ENCODE results near the gene ST8SIA2. TPM values are rescaled to one million over a fixed set of nuclear protein-coding genes. Genes with fewer than 3 reads are reported as not detected.

The ST8SIA2 gene
- 10 to 100 TPM in 8 of 10 donors, 1 to 10 TPM in 2; 6.9 to 18.7 (median 13.0) TPM for polyA plus RNA-seq (ENCODE audit: insufficient read length in 10 of 10)
- long read RNA-seq, donor 1, full-length matches to known transcripts, result 5 of 5 reads
- long read RNA-seq, donor 1, partial matches to known transcripts, result 0 of 5 reads
- long read RNA-seq, donor 1, other reads (novel, unspliced or antisense), result 0 of 5 reads
- long read RNA-seq, donor 2, full-length matches to known transcripts, result 5 of 5 reads
- long read RNA-seq, donor 2, partial matches to known transcripts, result 0 of 5 reads
- long read RNA-seq, donor 2, other reads (novel, unspliced or antisense), result 0 of 5 reads
- long read RNA-seq, donor 3, result 0 reads
- long read RNA-seq, donor 4, full-length matches to known transcripts, result 2 of 2 reads
- long read RNA-seq, donor 4, partial matches to known transcripts, result 0 of 2 reads
- long read RNA-seq, donor 4, other reads (novel, unspliced or antisense), result 0 of 2 reads
- long read RNA-seq, donor 5, full-length matches to known transcripts, result 1 of 1 reads
- long read RNA-seq, donor 5, partial matches to known transcripts, result 0 of 1 reads
- long read RNA-seq, donor 5, other reads (novel, unspliced or antisense), result 0 of 1 reads
- long read RNA-seq, donor 6, full-length matches to known transcripts, result 2 of 2 reads
- long read RNA-seq, donor 6, partial matches to known transcripts, result 0 of 2 reads
- long read RNA-seq, donor 6, other reads (novel, unspliced or antisense), result 0 of 2 reads
- long read RNA-seq, donor 7, full-length matches to known transcripts, result 2 of 2 reads
- long read RNA-seq, donor 7, partial matches to known transcripts, result 0 of 2 reads
- long read RNA-seq, donor 7, other reads (novel, unspliced or antisense), result 0 of 2 reads
- long read RNA-seq, donor 8, full-length matches to known transcripts, result 2 of 2 reads
- long read RNA-seq, donor 8, partial matches to known transcripts, result 0 of 2 reads
- long read RNA-seq, donor 8, other reads (novel, unspliced or antisense), result 0 of 2 reads
- long read RNA-seq, donor 9, full-length matches to known transcripts, result 1 of 1 reads
- long read RNA-seq, donor 9, partial matches to known transcripts, result 0 of 1 reads
- long read RNA-seq, donor 9, other reads (novel, unspliced or antisense), result 0 of 1 reads

- peak in 2 of 3 donors; percentile 79 to 89 for DNase-seq
These were observed at the start of gene ST8SIA2 for GRCh38 chr15:92393071-92393979. ST8SIA2 (plus strand) TSS chr15:92393881; CDS start chr15:92394065, 184 bp downstream.

- DNase-seq, result peak in 1 of 3 donors; percentile 47
These were observed 49.6 kb upstream of the ST8SIA2 start for GRCh38 chr15:92343924-92344643.

DNA sequence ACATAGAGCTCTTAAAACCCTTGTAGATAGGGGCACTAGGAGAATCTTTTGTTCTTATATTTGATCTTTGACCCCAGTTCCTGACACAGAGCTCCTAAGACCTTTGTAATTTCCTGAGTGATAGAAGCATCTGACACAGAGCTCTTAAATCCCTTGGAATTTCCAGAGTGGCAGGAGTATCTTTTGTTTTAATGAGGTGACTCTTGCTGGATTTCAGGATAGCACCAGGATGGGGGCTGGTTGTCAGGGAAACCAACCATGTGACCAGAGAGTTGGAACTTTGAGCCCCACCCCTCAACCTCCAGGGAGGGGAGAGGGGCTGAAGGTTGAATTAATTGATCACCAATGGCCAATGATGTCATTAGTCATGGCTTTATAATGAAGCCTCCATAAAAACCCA is 47.6 kb upstream of the ST8SIA2 start:
- no peak for DNase-seq

DNA sequence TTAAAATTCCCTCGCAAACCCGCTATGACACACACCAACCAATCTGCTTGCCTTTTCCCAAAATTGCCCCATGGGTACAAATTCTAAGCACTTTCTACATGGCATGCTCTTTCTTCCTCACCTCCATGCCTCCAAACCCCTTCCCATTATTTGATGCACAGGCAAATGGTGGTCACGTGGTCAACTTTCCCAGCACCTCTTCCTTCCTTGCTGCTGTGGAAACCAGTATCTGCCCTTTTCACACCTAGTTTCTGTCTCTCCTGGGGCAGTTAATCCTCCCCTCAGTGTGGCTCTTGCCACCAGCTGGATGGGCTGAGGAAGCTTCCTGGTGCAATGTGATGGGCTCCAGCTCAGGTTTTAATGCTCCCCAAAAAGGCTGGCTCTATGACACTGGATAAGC is 38.4 kb upstream of the ST8SIA2 start:
- no peak for DNase-seq

DNA sequence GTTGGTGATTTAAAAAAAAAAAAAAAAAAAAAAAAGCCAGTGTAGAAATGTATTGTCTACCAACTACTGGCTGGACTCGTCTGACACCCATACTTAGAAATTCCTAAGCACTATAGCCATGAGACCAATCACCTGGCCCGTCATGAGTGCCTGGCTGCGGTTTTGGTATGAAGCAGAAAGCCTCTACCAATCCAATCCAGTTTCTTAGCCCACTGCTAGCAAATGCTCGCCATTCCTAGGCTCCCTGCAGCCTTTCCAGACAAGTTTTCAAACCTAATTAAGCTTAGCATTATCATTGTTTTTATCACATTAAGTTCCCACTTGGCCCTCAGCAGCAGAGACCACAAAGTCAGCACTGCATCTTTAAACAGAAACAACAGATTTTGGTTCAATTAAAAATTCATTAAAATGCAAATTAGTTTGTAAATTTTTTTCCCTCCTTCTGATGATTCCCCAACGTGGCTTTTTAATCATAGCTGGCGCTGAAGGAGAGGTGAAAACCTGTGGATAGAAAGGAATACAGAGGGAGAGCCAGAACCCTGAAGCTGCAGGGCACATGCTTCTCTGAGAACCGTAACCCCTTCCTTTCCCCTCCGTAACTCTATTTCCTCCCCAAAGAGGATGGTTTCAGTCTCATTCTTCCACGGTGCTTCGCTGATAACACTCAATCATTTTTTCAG is 32.2 kb upstream of the ST8SIA2 start:
- no peak for DNase-seq

GRCh38 chr15:92362001-92362350 is 31.7 kb upstream of the ST8SIA2 start:
- DNase-seq, result no peak

GRCh38 chr15:92365084-92365483 is 28.6 kb upstream of the ST8SIA2 start:
- DNase-seq, result peak in 2 of 3 donors; percentile 4 to 17

DNA sequence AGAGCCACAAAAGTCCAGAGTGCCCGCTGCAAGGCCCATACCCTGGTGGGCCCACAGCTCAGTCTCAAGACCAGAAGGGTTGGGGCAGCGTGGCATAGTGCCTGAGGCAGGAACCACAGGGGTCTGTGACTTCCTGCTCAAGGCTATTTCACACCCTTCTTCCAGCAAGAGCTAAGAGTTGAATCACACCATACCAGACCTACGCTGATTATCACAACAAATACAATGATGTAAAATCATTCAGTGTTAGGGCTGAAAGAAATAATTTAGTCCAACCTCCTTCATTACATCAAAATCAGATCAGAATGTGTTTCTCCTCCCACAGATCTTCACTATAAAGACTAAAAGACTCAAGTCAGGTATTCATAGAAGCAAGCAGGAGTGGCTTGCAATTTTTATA is 27.8 kb upstream of the ST8SIA2 start:
- DNase-seq, result no peak

DNA sequence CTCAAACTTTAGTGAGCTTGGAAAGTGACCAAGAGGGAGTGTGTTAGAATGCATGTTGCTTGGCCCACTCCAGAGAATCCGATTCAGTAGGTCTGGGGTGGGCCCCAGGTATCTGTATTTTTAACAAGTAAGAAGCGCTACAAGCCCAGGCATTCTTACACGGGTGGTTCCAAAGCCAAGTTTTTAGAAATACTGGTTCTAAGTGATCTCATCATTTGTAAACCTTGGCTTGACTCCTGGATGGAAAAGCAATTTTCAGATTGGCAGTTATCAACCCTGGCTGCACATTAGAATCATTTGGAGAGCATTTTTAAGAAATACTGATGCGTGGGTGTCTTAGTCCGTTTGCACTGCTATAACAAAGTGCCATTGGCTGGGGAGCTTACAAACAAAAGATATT is 27.3 kb upstream of the ST8SIA2 start:
- peak in 1 of 3 donors; percentile 19 for DNase-seq

DNA sequence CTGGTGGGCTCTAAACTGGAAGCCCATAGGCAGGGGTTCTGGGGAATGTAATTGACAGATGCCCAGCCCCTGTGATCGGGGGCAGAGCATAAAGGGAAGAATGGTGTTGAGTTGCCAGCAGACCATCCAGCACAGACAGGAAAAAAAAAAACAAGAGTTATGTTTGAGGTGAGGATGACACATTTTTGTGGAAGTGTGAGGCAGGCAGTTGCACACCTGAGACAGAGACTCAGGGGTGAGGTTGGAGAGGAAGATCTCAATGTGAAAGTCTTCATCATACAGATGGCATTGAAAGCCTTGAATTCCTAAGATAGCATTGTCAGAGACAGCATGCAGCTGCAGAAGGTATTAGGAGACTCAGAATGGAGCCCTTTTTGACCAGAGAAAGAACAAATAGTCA is 18.6 kb upstream of the ST8SIA2 start:
- no peak for DNase-seq

DNA sequence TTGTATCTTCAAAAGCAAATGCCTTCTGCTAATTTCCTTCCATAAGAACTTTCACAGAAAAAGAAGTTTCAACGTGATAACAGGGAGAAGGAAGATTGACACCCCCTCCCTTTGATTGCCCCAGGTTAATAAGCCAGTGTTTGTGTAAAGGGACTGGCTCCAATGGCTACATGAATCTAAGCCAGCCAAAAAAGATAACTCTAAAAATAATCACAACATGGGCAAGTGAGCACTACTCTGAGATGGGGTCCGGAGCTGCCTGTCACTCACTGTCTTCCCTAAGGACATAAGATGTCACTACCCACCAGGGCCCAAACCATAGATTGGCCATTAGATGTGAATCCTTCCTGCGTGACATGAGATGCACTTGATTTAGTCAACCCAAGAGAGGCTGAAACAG is 17.6 kb upstream of the ST8SIA2 start:
- no peak for DNase-seq

GRCh38 chr15:92377083-92377789 is 16.4 kb upstream of the ST8SIA2 start:
- peak; percentile 13 to 62 (median 40) for DNase-seq

GRCh38 chr15:92383519-92384324 is 10.0 kb upstream of the ST8SIA2 start:
- DNase-seq, result no peak

- DNase-seq, result no peak
These were observed 9.3 kb upstream of the ST8SIA2 start for GRCh38 chr15:92384381-92384780.

DNA sequence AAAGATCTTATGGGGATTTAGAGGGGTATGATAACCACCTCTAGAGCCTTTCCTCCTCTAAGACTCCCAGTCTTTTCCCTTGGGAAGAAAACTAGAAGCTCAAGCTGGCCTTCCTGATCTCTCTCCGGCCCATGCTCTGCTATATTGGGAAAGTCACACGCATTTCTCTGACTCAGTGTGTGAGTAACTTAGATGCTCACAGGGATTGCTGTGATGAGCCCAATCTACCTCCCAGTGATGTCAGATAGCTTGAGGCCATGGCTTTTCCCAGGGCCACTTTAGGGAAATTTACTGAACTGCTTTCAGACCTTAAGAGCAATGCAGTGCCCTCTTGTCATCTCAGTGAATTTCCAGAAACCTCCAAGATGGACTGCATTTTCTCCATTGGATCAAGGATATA is 8.6 kb upstream of the ST8SIA2 start:
- DNase-seq, result no peak

- no peak for DNase-seq
These were observed 2.0 kb upstream of the ST8SIA2 start for GRCh38 chr15:92391640-92392039.

DNA sequence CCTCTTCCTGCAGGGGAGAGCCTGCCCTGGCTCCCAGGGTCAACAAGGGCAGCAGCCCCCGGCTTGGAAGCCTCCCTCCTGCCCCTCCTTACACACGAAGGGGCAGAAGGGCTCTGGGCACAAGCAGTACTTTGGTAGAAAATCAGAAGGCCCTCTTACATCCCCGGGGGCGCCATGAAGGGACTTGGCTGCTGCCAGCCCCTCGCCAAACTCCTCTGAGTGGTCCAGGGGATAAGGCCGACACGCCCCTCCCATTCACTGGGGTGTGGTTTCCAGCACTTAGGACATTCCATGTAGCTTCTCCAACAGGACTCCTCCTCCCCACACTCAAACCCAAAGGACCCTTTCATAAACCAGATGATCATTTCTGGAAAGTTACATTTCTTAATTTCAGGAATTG is 1.2 kb upstream of the ST8SIA2 start:
- peak in 1 of 3 donors; percentile 35 for DNase-seq

DNA sequence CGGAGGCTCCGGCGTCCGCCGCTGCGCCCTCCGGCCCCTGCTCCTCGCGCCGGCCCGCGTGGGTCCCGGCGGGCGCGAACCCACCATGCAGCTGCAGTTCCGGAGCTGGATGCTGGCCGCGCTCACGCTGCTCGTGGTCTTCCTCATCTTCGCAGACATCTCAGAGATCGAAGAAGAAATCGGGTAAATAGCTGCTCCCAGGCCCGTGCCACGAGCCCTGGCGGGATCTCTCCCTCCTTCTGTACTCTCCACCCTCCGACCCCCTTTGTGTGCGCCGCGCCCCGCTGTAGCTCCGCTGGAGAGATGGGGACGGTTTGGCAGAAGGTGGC is 263 bp downstream of the ST8SIA2 start:
- DNase-seq, result peak in 2 of 3 donors; percentile 31 to 83
